A673 (cell line): ENCODE data around the gene PTGES3L.
"Not testable (repeated sequence)": the region's sequence is repeated elsewhere in the genome, so short reads cannot be mapped to it uniquely, and the experiment has no call there.

ENCODE experiments used
- CTCF ChIP-seq: fragments of 300-800, 200-600 bp; sonication (generic); conservative IDR thresholded peaks from 2 replicates; pipeline ENCODE4 v1.5.1; 2017; ENCODE audit warnings: low read depth, mild to moderate bottlenecking, antibody characterized with exemption, low read length, moderate library complexity, mixed read lengths
- EZH2 ChIP-seq: fragments of 200-600 bp; sonication (generic); IDR thresholded peaks from 2 replicates; pipeline ENCODE4 v1.6.1; 2017; ENCODE audit warnings: borderline replicate concordance, low read depth, mild to moderate bottlenecking, mixed read lengths, antibody characterized with exemption, low read length; ENCODE audit not compliant: poor library complexity, severe bottlenecking

GRCh38 chr17:42993913-42994312 lies 14.0 kb upstream of the PTGES3L start:
- not testable (repeated sequence) for TF ChIP-seq CTCF, EZH2
